Measurements from ENCODE around the gene CYP27C1. TPM values are rescaled to one million over a fixed set of nuclear protein-coding genes. Genes with fewer than 3 reads are reported as not detected.

CYP27C1 gene
- total RNA-seq, 2 experiments from 2014 or later = not detected

DNA sequence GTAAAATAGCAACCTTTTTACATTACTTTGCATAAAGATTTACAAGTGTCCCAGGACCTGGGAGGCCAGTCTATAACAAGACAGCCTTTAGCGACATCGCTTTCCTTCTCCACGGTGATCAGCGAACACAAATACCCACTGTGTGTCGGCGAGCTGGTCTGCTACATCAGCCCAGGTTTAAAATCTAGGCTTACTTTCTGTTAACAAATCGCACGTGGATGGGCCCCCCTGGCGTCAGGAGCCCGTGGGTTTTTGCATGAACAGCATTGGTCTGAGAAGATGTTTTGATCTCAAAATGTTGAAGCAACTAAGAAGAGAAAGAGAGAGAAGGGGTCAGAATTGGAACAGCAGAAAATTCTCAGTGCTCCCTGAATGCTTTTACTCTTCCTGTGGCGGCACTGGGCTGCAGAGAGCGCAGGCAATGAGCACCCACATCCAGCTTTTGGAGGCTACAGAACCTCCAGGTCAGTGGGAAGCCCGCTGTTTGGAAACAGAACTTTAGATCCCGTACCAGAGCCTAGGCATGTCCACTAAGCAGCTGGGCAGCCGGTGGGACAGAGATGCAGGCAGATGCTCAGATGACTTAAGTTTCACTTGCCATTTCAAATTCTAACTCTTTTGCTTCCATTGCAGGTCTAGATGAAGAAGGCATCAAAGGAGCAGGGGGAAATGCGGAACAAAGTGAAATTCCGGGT lies 32.9 kb downstream of the CYP27C1 start:
- CTCF ChIA-PET = no interaction called here
- TF ChIP-seq, protein P1, sequence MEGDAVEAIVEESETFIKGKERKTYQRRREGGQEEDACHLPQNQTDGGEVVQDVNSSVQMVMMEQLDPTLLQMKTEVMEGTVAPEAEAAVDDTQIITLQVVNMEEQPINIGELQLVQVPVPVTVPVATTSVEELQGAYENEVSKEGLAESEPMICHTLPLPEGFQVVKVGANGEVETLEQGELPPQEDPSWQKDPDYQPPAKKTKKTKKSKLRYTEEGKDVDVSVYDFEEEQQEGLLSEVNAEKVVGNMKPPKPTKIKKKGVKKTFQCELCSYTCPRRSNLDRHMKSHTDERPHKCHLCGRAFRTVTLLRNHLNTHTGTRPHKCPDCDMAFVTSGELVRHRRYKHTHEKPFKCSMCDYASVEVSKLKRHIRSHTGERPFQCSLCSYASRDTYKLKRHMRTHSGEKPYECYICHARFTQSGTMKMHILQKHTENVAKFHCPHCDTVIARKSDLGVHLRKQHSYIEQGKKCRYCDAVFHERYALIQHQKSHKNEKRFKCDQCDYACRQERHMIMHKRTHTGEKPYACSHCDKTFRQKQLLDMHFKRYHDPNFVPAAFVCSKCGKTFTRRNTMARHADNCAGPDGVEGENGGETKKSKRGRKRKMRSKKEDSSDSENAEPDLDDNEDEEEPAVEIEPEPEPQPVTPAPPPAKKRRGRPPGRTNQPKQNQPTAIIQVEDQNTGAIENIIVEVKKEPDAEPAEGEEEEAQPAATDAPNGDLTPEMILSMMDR (IDR thresholded peaks at IDR 0.05) = no peak
- Mint-ChIP-seq H3K27me3 (peaks cover 29% of the 10 kb centered on the region), H3K4me3 (no peak overlapping the region), H3K36me3 (ENCODE audit: low read depth) (no peaks in the 10 kb centered on the region), H3K9me3 (peaks cover 2% of the 10 kb centered on the region), H3K4me1 (ENCODE audit: low read depth) (no peaks in the 10 kb centered on the region), H3K27ac (no peak overlapping the region)
- DNase-seq = no peak
- peaks cover 5 to 11% of the 10 kb centered on the region in 2 experiments for H3K27me3 ChIP-seq (ENCODE audit: control insufficient read depth in 1 of 2, insufficient read depth in 2 of 2, low read length in 2 of 2)
- no peak overlapping the region for H3K4me3 ChIP-seq (ENCODE audit: low read length)
- intact Hi-C loops (cut with DNase I, micrococcal nuclease) = no loop called here
- no peaks in the 10 kb centered on the region for H3K36me3 ChIP-seq (ENCODE audit: insufficient read depth, low read length)
- peaks cover 5% of the 10 kb centered on the region for H3K4me1 ChIP-seq (ENCODE audit: insufficient read depth, low read length)
- H3K27ac ChIP-seq (ENCODE audit: low read depth in 1 of 2, low read length in 2 of 2) = no peak overlapping the region
- POLR2A ChIA-PET = no interaction called here
- ATAC-seq (ENCODE audit: poor library complexity) = no peak
- peaks cover 0 to 7% of the 10 kb centered on the region in 2 experiments for H3K9me3 ChIP-seq (ENCODE audit: control insufficient read depth in 1 of 2, insufficient read depth in 1 of 2, low read length in 2 of 2)

DNA sequence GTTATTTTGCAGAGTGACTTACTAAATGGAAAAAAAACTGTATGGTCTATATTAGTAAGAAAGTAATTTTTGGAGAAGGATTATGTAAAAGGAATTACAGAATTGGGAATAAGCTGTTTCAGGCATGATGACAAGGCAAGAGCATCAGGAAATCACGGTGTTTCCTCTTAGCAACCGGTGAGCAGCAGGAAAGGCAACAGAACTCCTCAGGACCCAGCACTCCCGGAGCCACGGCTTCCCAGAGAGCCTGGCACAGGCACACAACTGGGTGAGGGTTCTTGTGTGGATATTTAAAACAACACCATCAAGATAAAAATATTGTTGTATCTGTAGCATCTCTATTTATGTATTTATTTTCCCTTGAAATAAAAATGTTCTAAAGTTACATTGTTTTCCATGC lies 34.4 kb downstream of the CYP27C1 start:
- H3K36me3 ChIP-seq (ENCODE audit: insufficient read depth, low read length) = no peaks in the 10 kb centered on the region
- H3K27me3 ChIP-seq (ENCODE audit: control insufficient read depth in 1 of 2, insufficient read depth in 2 of 2, low read length in 2 of 2) = peaks cover 5 to 11% of the 10 kb centered on the region in 2 experiments
- TF ChIP-seq, protein P1 (IDR thresholded peaks at IDR 0.05) = no peak
- H3K27ac ChIP-seq (ENCODE audit: low read depth in 1 of 2, low read length in 2 of 2) = no peak overlapping the region
- H3K4me3 ChIP-seq (ENCODE audit: low read length) = no peak overlapping the region
- DNase-seq = no peak
- Mint-ChIP-seq H3K27me3 (peaks cover 27% of the 10 kb centered on the region), H3K9me3 (peaks cover 3% of the 10 kb centered on the region), H3K4me1 (ENCODE audit: low read depth) (no peaks in the 10 kb centered on the region), H3K4me3 (no peak overlapping the region), H3K36me3 (ENCODE audit: low read depth) (no peaks in the 10 kb centered on the region), H3K27ac (no peak overlapping the region)
- ChIA-PET POLR2A (no interaction called here), CTCF (no interaction called here)
- H3K4me1 ChIP-seq (ENCODE audit: insufficient read depth, low read length) = peaks cover 5% of the 10 kb centered on the region
- no peak for ATAC-seq (ENCODE audit: poor library complexity)
- peaks cover 0 to 7% of the 10 kb centered on the region in 2 experiments for H3K9me3 ChIP-seq (ENCODE audit: control insufficient read depth in 1 of 2, insufficient read depth in 1 of 2, low read length in 2 of 2)
- intact Hi-C loops (cut with DNase I, micrococcal nuclease) = no loop called here

DNA sequence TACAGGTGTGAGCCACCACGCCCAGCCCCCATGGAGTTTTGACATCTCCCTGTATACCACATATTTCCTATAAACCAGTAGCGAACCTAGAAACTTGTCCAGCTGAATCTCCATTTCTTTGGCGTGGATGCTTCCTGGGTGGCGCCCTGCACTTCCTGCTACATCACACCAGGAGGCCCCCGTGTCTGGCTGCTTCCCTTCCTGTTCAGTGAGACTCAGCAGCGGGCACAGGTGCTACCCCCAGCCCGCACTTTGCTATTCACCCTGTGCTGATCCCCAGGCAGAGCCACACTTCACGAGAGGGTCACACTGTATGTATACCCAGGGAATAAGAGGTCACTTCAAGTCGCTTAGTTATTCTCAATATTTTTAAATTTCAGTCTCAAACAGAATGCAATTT lies 35.0 kb downstream of the CYP27C1 start:
- ATAC-seq (ENCODE audit: poor library complexity) (peak; percentile 39), DNase-seq (peak in 3 of 14 experiments; percentile 18 to 25 (median 23))
- Histone ChIP-seq H3K36me3 (ENCODE audit: insufficient read depth, low read length) (no peaks in the 10 kb centered on the region), H3K4me1 (ENCODE audit: insufficient read depth, low read length) (peaks cover 5% of the 10 kb centered on the region), H3K27me3 (ENCODE audit: control insufficient read depth in 1 of 2, insufficient read depth in 2 of 2, low read length in 2 of 2) (peaks cover 5 to 11% of the 10 kb centered on the region in 2 experiments), H3K27ac (ENCODE audit: low read depth in 1 of 2, low read length in 2 of 2) (no peak overlapping the region), H3K4me3 (ENCODE audit: low read length) (no peak overlapping the region), H3K9me3 (ENCODE audit: control insufficient read depth in 1 of 2, insufficient read depth in 1 of 2, low read length in 2 of 2) (peaks cover 0 to 7% of the 10 kb centered on the region in 2 experiments)
- intact Hi-C loops (cut with DNase I, micrococcal nuclease) = no loop called here
- Mint-ChIP-seq H3K4me3 (no peak overlapping the region), H3K9me3 (peaks cover 7% of the 10 kb centered on the region), H3K27ac (no peak overlapping the region), H3K36me3 (ENCODE audit: low read depth) (no peaks in the 10 kb centered on the region), H3K4me1 (ENCODE audit: low read depth) (no peaks in the 10 kb centered on the region), H3K27me3 (peaks cover 31% of the 10 kb centered on the region)
- TF ChIP-seq, protein P1 (IDR thresholded peaks at IDR 0.05) = no peak
- CTCF ChIA-PET = no interaction called here
- POLR2A ChIA-PET = no interaction called here

Measured in CD4-positive, alpha-beta T cell (primary cell).